GM21619 (cell line): ENCODE results near the gene ASS1.
"Not testable (repeated sequence)": the region's sequence is repeated elsewhere in the genome, so short reads cannot be mapped to it uniquely, and the experiment has no call there.

Experiments
- ATAC-seq: cut with Tn5 transposase; IDR thresholded peaks from one replicate; pipeline ENCODE4 v1.9.1; 2021; ENCODE audit not compliant: unreplicated experiment

The ASS1 gene

GRCh38 chr9:130433168-130433946 lies 11.4 kb upstream of the ASS1 start:
- no peak for ATAC-seq

- no peak for ATAC-seq
These were observed 10.9 kb upstream of the ASS1 start for GRCh38 chr9:130433947-130434262.

GRCh38 chr9:130434656-130435055 lies 10.1 kb upstream of the ASS1 start:
- ATAC-seq, result not testable (repeated sequence)

GRCh38 chr9:130437011-130437789 lies 7.6 kb upstream of the ASS1 start:
- ATAC-seq, result no peak

GRCh38 chr9:130438382-130438981 lies 6.3 kb upstream of the ASS1 start:
- no peak for ATAC-seq

GRCh38 chr9:130441031-130441430 lies 3.7 kb upstream of the ASS1 start:
- no peak for ATAC-seq

GRCh38 chr9:130442746-130443455 lies 1.9 kb upstream of the ASS1 start:
- ATAC-seq, result no peak

- no peak for ATAC-seq
These were observed 1.3 kb upstream of the ASS1 start for GRCh38 chr9:130443456-130443801.

- ATAC-seq, result no peak
These were observed 795 bp upstream of the ASS1 start for GRCh38 chr9:130443840-130444492.

- ATAC-seq, result no peak
These were observed 665 bp downstream of the ASS1 start for GRCh38 chr9:130445268-130445983.

- ATAC-seq, result no peak
These were observed 1.5 kb downstream of the ASS1 start for GRCh38 chr9:130446101-130446861.

GRCh38 chr9:130447193-130447816 lies 2.5 kb downstream of the ASS1 start:
- no peak for ATAC-seq

- no peak for ATAC-seq
These were observed 3.4 kb downstream of the ASS1 start for GRCh38 chr9:130448035-130448624.

GRCh38 chr9:130448771-130449603 lies 4.2 kb downstream of the ASS1 start:
- no peak for ATAC-seq

GRCh38 chr9:130450344-130451003 lies 5.7 kb downstream of the ASS1 start:
- ATAC-seq, result no peak

GRCh38 chr9:130451004-130451390 lies 6.2 kb downstream of the ASS1 start:
- ATAC-seq, result no peak
